Placental pericyte (primary cell): Measurements from ENCODE around the gene ZNF595. TPM values are rescaled to one million over a fixed set of nuclear protein-coding genes. Genes with fewer than 3 reads are reported as not detected.

ENCODE experiments used
- total RNA-seq: library from RNA; depleted of rRNA; stranded (reverse); fragments of >200 nt; gene quantifications from 2 replicates; pipeline ENCODE4 v1.2.3, GENCODE V29; 2012

ZNF595 gene
- total RNA-seq, result 32.2 and 33.6 TPM in 2 replicates

DNA sequence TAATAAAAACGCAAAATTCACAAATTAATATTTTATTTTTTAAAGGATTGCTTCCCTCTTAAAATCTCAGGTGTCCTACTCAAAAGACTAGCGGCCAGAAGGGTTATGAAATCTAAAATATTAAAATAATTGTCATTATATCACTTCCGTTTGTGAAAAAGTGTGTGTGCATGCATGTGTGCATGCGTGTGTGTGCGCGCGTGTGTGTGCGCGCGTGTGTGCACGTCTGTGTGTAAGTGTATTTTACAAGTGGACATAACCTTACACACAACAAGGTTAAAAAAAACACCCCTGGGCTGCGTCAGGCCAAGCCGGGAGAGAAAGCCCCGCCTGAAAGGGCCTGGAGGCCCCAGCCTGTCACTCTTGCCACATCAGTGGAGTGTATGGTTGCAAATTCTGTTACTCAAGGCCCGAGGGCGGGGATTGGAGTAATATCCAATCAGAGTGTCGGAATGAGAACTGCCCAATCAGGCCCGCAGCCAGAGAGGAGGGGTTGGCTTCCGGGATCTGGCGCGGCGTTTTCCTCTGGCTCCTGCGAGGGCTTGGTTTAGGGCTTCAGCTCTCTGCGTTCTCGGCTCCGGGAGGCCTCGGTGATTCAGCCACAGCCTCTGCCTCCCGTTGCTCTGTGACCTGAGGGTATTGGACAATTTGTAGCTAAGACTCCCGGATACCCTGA is at the start of gene ZNF595:
ZNF595 (plus strand) TSS at position 518 of the 676 bp plus-strand sequence. CDS start 168 bp downstream, outside the sequence.

DNA sequence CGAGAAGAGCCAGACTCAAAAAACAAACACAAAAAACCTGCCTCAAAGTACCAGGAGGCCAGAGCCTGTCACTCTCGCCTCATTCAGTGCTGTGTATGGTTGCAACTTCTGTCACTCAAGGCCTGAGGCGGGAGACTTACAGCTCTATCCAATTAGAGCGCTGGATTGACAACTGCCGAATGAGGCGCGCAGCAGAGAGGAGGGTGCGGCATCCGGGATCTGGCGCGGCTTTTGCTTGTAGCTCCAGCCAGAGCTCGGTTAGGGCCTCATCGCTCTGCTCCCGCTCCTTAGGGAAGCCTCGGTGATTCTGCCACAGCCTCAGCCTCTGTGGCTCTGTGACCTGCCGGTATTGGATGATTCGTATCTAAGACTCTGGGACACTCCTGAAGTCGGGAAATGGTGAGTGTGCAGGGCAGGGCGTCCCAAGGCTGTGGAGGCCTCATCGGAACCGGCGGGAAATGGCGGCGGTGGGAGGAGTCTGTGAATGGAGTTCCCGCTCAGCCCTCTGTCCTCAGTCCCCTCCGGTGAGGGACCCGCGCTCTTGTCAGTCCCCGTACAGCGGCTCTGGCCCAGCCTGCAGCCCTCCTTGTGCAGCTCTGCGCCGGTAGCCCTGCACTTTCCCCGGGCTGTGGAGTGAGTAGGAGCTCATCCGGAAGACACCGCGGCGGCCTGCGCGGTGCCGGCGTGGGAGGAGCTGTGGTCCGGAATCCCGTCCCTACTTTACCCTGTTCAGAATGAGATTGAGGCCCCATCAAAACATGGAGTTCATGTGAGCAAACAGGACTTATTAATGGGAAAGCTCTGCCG is 71.4 kb downstream of the ZNF595 start, which contains the start of gene ZNF718:
ZNF718 (plus strand) TSS at position 227 of the 807 bp plus-strand sequence; CDS start at position 397, 170 bp downstream.

Other genes with a start within 250 kb of the ZNF595 start
- 4.8 and 7.4 TPM in 2 replicates for gene ZNF718, start 71.2 kb downstream of the ZNF595 start, total RNA-seq